GM23338 (cell line): ENCODE measurements around the gene BPIFB1. TPM values are rescaled to one million over a fixed set of nuclear protein-coding genes. Genes with fewer than 3 reads are reported as not detected.

Experiments
- ATAC-seq: fragments of 200-7000 bp; cut with Tn5 transposase; 3 replicates; pipeline ENCODE4 v1.9.1; 2020
- DNase-seq: peaks from one replicate; pipeline ENCODE4 v3.0.0-alpha.2; 2015; ENCODE audit warnings: low spot score
- H2AFZ ChIP-seq: fragments of 200-600 bp; sonication (generic); 2 replicates; pipeline ENCODE4 v1.8.0; 2016; ENCODE audit warnings: antibody characterized with exemption, mild to moderate bottlenecking, moderate library complexity
- H3F3A ChIP-seq: fragments of 200-600 bp; sonication (generic); replicated peaks from 2 replicates; pipeline ENCODE4 v1.8.0; 2017; ENCODE audit warnings: antibody characterized with exemption, mixed run types, low read depth
- H3K27ac ChIP-seq: fragments of 200-600 bp; sonication (generic); 2 replicates; pipeline ENCODE4 v1.6.1; 2016; ENCODE audit warnings: low read depth
- H3K27me3 ChIP-seq: fragments of 200-600 bp; sonication (generic); 2 replicates; pipeline ENCODE4 v1.8.0; 2016; ENCODE audit warnings: mild to moderate bottlenecking, mixed run types, moderate library complexity; ENCODE audit not compliant: insufficient read depth
- H3K36me3 ChIP-seq: fragments of 200-600 bp; sonication (generic); 2 replicates; pipeline ENCODE4 v1.8.0; 2016; ENCODE audit warnings: mild to moderate bottlenecking; ENCODE audit not compliant: insufficient read depth
- H3K4me1 ChIP-seq: fragments of 200-600 bp; sonication (generic); 2 replicates; pipeline ENCODE4 v1.8.0; 2016; ENCODE audit warnings: mild to moderate bottlenecking, moderate library complexity; ENCODE audit not compliant: insufficient read depth
- H3K4me2 ChIP-seq: fragments of 200-600 bp; sonication (generic); 2 replicates; pipeline ENCODE4 v1.7.1; 2017; ENCODE audit warnings: mixed run types
- H3K4me3 ChIP-seq: fragments of 200-600 bp; sonication (generic); 2 replicates; pipeline ENCODE4 v1.6.1; 2016; ENCODE audit warnings: mixed run types
- H3K79me2 ChIP-seq: fragments of 200-600 bp; sonication (generic); replicated peaks from 2 replicates; pipeline ENCODE4 v1.8.0; 2017; ENCODE audit warnings: mild to moderate bottlenecking; ENCODE audit not compliant: insufficient read depth
- H3K9me2 ChIP-seq: fragments of 200-600 bp; sonication (generic); 2 replicates; pipeline ENCODE4 v1.8.0; 2017; ENCODE audit not compliant: insufficient read depth
- H4K20me1 ChIP-seq: fragments of 200-600 bp; sonication (generic); replicated peaks from 2 replicates; pipeline ENCODE4 v1.8.0; 2017; ENCODE audit warnings: mild to moderate bottlenecking; ENCODE audit not compliant: insufficient read depth
- H3K27ac Mint-ChIP-seq: 2 replicates; pipeline ENCODE4 v1.8.0; 2020; ENCODE audit warnings: inconsistent platforms, mild to moderate bottlenecking, moderate library complexity, mixed read lengths
- H3K27me3 Mint-ChIP-seq: 3 replicates; pipeline ENCODE4 v1.8.0; 2022; ENCODE audit warnings: low read depth, mild to moderate bottlenecking, moderate library complexity, mixed read lengths, inconsistent platforms; ENCODE audit not compliant: insufficient read depth, poor library complexity
- H3K36me3 Mint-ChIP-seq: 3 replicates; pipeline ENCODE4 v1.8.0; 2021; ENCODE audit warnings: low read depth, mild to moderate bottlenecking, inconsistent platforms, moderate library complexity, mixed read lengths
- H3K4me1 Mint-ChIP-seq: 3 replicates; pipeline ENCODE4 v1.8.0; 2020; ENCODE audit warnings: mild to moderate bottlenecking, inconsistent platforms, mixed read lengths
- H3K4me3 Mint-ChIP-seq: 3 replicates; pipeline ENCODE4 v1.8.0; 2021; ENCODE audit warnings: moderate library complexity, mild to moderate bottlenecking, inconsistent platforms, mixed read lengths
- H3K9me3 Mint-ChIP-seq: 3 replicates; pipeline ENCODE4 v1.8.0; 2020; ENCODE audit warnings: moderate library complexity, mild to moderate bottlenecking, inconsistent platforms, mixed read lengths
- CREB1 ChIP-seq: fragments of 250-450 bp; sonication (Bioruptor Pico); IDR thresholded peaks from 2 replicates; pipeline ENCODE4 v1.5.0; 2020; ENCODE audit warnings: low read depth, mild to moderate bottlenecking, moderate library complexity
- ETS1 ChIP-seq: IDR thresholded peaks from 2 replicates; pipeline ENCODE4 v1.6.1; 2016; ENCODE audit warnings: antibody characterized with exemption
- EZH2phosphoT487 ChIP-seq: fragments of 200-600 bp; sonication (generic); IDR thresholded peaks from one replicate; pipeline ENCODE4 v1.8.1; 2018; ENCODE audit warnings: antibody characterized with exemption; ENCODE audit not compliant: unreplicated experiment
- JUNB ChIP-seq: IDR thresholded peaks from one replicate; pipeline ENCODE4 v1.6.1; 2016; ENCODE audit warnings: antibody characterized with exemption; ENCODE audit not compliant: unreplicated experiment
- NANOG ChIP-seq: IDR thresholded peaks from 2 replicates; pipeline ENCODE4 v1.6.1; 2016; ENCODE audit warnings: antibody characterized with exemption, borderline replicate concordance
- POLR2AphosphoS5 ChIP-seq: IDR thresholded peaks from 2 replicates; pipeline ENCODE4 v1.6.1; 2016; ENCODE audit warnings: antibody characterized with exemption, low read depth
- REST ChIP-seq: IDR thresholded peaks from one replicate; pipeline ENCODE4 v1.6.1; 2018; ENCODE audit warnings: antibody characterized with exemption; ENCODE audit not compliant: unreplicated experiment
- STAT1 ChIP-seq: IDR thresholded peaks from one replicate; pipeline ENCODE4 v1.6.1; 2016; ENCODE audit warnings: antibody characterized with exemption; ENCODE audit not compliant: unreplicated experiment
- ZNF114 ChIP-seq: fragments of 250-450 bp; sonication (Bioruptor Pico); IDR thresholded peaks from 2 replicates; pipeline ENCODE4 v1.5.0; 2020; ENCODE audit warnings: mild to moderate bottlenecking, moderate library complexity
- ZNF331 ChIP-seq: fragments of 250-450 bp; sonication (Bioruptor Pico); IDR thresholded peaks from 2 replicates; pipeline ENCODE4 v1.5.0; 2020; ENCODE audit warnings: low read depth, mild to moderate bottlenecking, moderate library complexity
- ZNF462 ChIP-seq: fragments of 250-450 bp; sonication (Bioruptor Pico); IDR thresholded peaks from 2 replicates; pipeline ENCODE4 v1.5.0; 2020; ENCODE audit warnings: mild to moderate bottlenecking, moderate library complexity
- polyA plus RNA-seq: library from polyadenylated mRNA; unstranded; fragments of >200 nt; fragmentation: Nextera tagmentation; extraction: Ambion mirVana; gene quantifications from 2 replicates; pipeline ENCODE4 v1.2.1, GENCODE V29; 2016
- total RNA-seq: library from RNA; depleted of rRNA; stranded (reverse); fragments of >200 nt; shearing (Covaris generic); gene quantifications from 2 replicates; pipeline ENCODE4 v1.2.3, GENCODE V29; 2014
- TF ChIP-seq, protein P1 (sequence below), 2 experiments: fragments of 200-600 bp in 1 of 2; sonication (generic) in 1 of 2; conservative IDR thresholded peaks; 2 replicates each; pipeline versions ENCODE4 v1.5.1 to v1.6.1; 2016 to 2017; ENCODE audit warnings: antibody characterized with exemption in 2 of 2, low read depth in 2 of 2, mild to moderate bottlenecking in 2 of 2, moderate library complexity in 1 of 2

BPIFB1 gene
- total and polyA plus RNA-seq, 2 experiments from 2014 or later, result not detected

GRCh38 chr20:33339515-33340058 lies 56.6 kb downstream of the BPIFB1 start:
- H3K36me3 Mint-ChIP-seq, result no peaks in the 10 kb centered on the region
- no peak overlapping the region for H3K4me2 ChIP-seq
- no peak overlapping the region for H3K4me3 ChIP-seq
- H3K27ac ChIP-seq, result no peak overlapping the region
- H3K4me3 Mint-ChIP-seq, result no peak overlapping the region
- H3K9me2 ChIP-seq, result peaks cover 6% of the 10 kb centered on the region; the same call in 1 of the 2 replicates
- no peaks in the 10 kb centered on the region for H4K20me1 ChIP-seq
- H3K36me3 ChIP-seq, result no peaks in the 10 kb centered on the region
- no peaks in the 10 kb centered on the region; the same call in 2 of the 3 replicates for H3K4me1 Mint-ChIP-seq
- ATAC-seq (no peak), DNase-seq (no peak)
- H3F3A ChIP-seq, result no peaks in the 10 kb centered on the region
- H3K27ac Mint-ChIP-seq, result no peak overlapping the region
- no peaks in the 10 kb centered on the region for H3K79me2 ChIP-seq
- no peaks in the 10 kb centered on the region for H3K9me3 Mint-ChIP-seq
- H3K27me3 Mint-ChIP-seq, result peaks cover 6% of the 10 kb centered on the region
- no peak for TF ChIP-seq JUNB
- TF ChIP-seq REST, result no peak
- no peak for TF ChIP-seq ZNF331 (CRISPR knock-in tag)
- no peak for TF ChIP-seq EZH2phosphoT487
- TF ChIP-seq, protein P1, sequence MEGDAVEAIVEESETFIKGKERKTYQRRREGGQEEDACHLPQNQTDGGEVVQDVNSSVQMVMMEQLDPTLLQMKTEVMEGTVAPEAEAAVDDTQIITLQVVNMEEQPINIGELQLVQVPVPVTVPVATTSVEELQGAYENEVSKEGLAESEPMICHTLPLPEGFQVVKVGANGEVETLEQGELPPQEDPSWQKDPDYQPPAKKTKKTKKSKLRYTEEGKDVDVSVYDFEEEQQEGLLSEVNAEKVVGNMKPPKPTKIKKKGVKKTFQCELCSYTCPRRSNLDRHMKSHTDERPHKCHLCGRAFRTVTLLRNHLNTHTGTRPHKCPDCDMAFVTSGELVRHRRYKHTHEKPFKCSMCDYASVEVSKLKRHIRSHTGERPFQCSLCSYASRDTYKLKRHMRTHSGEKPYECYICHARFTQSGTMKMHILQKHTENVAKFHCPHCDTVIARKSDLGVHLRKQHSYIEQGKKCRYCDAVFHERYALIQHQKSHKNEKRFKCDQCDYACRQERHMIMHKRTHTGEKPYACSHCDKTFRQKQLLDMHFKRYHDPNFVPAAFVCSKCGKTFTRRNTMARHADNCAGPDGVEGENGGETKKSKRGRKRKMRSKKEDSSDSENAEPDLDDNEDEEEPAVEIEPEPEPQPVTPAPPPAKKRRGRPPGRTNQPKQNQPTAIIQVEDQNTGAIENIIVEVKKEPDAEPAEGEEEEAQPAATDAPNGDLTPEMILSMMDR (conservative IDR thresholded peaks at IDR 0.05; ENCODE audit: low read depth in 2 of 2), result no peak
- TF ChIP-seq STAT1, result no peak
- no peak for TF ChIP-seq CREB1
- TF ChIP-seq ZNF462 (CRISPR knock-in tag), result no peak
- TF ChIP-seq POLR2AphosphoS5, result no peak
- no peak for TF ChIP-seq ETS1
- TF ChIP-seq ZNF114 (CRISPR knock-in tag), result no peak
- no peak for TF ChIP-seq NANOG
- H3K4me1 ChIP-seq, result no peaks in the 10 kb centered on the region
- no peak overlapping the region for H2AFZ ChIP-seq
- H3K27me3 ChIP-seq, result no peaks in the 10 kb centered on the region
